GM19452 (cell line): ENCODE measurements around the gene MRGPRX2.

Source experiments
- ATAC-seq: cut with Tn5 transposase; IDR thresholded peaks from one replicate; pipeline ENCODE4 v1.9.1; 2021; ENCODE audit not compliant: unreplicated experiment

MRGPRX2 gene

GRCh38 chr11:19012636-19013035, 47.9 kb downstream of the MRGPRX2 start:
- ATAC-seq = no peak
